AG04449 (cell line): ENCODE data around the gene ACO2.
A peak's percentile ranks its signal among the peaks of the same experiment; 100 is the strongest.

Source experiments
- CTCF ChIA-PET: fragments of 350-600 bp; formaldehyde crosslinking; extraction: SDS; loops from one replicate; lab custom pipeline; 2021; ENCODE audit warnings: antibody characterized with exemption; lab: Yijun Ruan, JAX
- POLR2A ChIA-PET: fragments of 400-600, 350-600 bp; formaldehyde crosslinking; extraction: SDS; loops from one replicate; lab custom pipeline; 2020; ENCODE audit warnings: antibody characterized with exemption, inconsistent platforms; lab: Yijun Ruan, JAX
- DNase-seq: peaks from one replicate; pipeline ENCODE4 v3.0.0-alpha.2; 2010; ENCODE audit warnings: low read depth, low spot score
- H3K4me3 ChIP-seq: 2 replicates; pipeline ENCODE4 v1.5.1; 2011; ENCODE audit warnings: low read depth, mild to moderate bottlenecking, control low read depth, low read length
- TF ChIP-seq, protein P1 (sequence below): IDR thresholded peaks from one replicate; pipeline ENCODE4 v1.5.1; 2011; ENCODE audit warnings: mild to moderate bottlenecking, moderate library complexity, low read length, control low read depth, inconsistent platforms; ENCODE audit not compliant: insufficient read depth; ENCODE audit errors: missing control alignments

The ACO2 gene

DNA sequence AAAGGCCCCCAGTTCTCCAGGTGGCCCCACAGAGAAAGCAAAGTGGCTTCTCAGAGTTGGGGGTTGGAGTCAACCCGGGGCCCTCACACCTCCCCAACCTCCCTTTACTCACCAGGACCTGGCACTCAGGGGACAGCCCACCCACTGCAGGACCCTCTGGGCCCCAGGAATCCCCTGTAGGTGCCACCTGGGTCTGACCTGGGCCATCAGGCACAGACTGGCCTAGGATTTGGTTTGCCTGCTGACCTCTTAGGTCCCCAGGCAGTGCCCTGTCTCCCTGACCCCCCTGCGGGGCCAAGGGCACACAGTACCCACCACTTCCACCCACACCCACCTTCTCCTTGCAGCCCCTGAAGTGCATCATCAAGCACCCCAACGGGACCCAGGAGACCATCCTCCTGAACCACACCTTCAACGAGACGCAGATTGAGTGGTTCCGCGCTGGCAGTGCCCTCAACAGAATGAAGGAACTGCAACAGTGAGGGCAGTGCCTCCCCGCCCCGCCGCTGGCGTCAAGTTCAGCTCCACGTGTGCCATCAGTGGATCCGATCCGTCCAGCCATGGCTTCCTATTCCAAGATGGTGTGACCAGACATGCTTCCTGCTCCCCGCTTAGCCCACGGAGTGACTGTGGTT is 59.3 kb downstream of the ACO2 start:
- DNase-seq, result no peak
- TF ChIP-seq, protein P1, sequence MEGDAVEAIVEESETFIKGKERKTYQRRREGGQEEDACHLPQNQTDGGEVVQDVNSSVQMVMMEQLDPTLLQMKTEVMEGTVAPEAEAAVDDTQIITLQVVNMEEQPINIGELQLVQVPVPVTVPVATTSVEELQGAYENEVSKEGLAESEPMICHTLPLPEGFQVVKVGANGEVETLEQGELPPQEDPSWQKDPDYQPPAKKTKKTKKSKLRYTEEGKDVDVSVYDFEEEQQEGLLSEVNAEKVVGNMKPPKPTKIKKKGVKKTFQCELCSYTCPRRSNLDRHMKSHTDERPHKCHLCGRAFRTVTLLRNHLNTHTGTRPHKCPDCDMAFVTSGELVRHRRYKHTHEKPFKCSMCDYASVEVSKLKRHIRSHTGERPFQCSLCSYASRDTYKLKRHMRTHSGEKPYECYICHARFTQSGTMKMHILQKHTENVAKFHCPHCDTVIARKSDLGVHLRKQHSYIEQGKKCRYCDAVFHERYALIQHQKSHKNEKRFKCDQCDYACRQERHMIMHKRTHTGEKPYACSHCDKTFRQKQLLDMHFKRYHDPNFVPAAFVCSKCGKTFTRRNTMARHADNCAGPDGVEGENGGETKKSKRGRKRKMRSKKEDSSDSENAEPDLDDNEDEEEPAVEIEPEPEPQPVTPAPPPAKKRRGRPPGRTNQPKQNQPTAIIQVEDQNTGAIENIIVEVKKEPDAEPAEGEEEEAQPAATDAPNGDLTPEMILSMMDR, result no peak
- ChIA-PET CTCF (interaction anchor here (0.5 to 5.2 kb wide), 10 partner anchors 8 to 147 kb away, joined by 3 to 74 read pairs (median 6); partner anchors contain the start of genes POLR3H and TEF), POLR2A (interaction anchor here (0.6 kb wide), 1 partner anchor 10 kb away, joined by 3 read pairs; no protein-coding TSS in a partner anchor)
- H3K4me3 ChIP-seq, result no peak overlapping the region

DNA sequence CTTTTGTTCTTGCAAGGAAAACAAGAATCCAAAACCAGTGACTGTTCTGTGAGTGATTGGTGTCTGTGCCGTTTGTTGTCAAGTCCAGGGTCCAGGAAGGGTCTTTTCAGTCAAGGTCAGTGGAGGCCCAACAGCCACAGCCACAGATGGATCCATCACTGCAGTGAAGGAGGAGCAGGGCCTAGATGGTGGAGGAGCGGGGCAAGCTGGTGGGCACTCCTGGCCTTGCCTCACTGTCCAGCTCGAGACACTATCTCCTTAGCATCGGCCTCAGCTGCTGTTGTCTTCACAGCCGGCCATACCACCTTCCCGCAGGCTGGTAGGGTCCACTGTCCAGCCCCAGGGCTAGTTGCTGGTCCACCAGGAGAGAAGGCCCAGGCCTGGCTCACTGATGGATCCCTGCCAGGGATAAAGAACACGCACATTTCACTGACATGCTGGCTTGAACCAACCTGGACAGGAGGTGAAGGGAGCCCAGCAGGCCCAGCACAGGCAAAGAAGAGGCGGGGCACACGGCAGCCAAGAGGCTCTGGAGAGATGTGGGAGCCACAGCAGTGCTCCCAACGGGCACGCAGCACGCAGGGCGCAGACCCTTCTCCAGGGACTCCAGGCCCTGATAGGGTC is 60.1 kb downstream of the ACO2 start:
- ChIA-PET POLR2A (no interaction called here), CTCF (interaction anchor here (1.1 to 4.8 kb wide), 3 partner anchors 13 to 147 kb away, joined by 3 to 74 read pairs (median 38); partner anchors contain the start of genes POLR3H and TEF)
- DNase-seq, result no peak
- no peak overlapping the region for H3K4me3 ChIP-seq
- TF ChIP-seq, protein P1, result no peak

DNA sequence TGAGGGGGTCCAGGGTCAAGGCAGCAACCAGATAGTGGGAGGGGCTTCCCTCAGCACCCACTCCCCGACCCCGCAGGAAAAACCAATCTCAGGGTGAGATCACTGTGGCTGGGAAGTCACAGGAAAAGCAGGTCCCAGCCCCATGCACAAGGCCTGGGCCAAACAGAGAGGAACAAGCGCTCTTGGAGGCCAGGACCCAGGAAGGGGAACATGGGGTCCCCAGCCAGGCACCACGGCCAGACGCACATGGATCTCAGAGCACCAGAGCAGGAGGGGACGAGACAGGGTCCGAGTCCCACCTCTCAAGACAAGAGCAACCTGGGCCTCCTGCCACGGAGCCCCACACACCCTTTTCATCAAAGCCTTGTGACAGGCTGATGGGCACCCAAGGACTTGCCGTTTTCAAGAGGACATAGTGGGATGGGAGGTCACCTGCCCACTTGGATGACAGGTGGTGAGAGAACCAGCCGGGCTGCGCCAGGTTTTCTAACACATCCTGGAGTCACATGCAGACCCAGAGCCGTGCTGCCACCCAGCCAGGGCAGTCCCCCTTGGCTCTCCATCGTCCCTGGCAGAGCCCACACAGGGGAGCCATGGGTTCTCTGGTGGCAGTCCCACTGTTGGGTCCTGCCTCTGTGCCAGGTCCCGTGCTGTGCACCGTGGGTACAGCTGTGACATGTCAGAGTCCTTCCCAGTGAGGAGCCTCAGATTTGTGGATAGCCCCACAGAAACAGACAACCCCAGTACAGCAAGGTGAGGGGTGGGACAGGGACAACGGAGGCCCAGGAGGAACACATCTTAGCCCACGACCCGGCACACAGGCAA is 62.2 kb downstream of the ACO2 start:
- TF ChIP-seq, protein P1, result no peak
- POLR2A ChIA-PET, result no interaction called here
- CTCF ChIA-PET, result interaction anchor here (0.8 to 4.1 kb wide), 10 partner anchors 7 to 127 kb away, joined by 3 to 46 read pairs (median 14); partner anchors contain the start of gene POLR3H
- H3K4me3 ChIP-seq, result no peak overlapping the region
- DNase-seq, result no peak

DNA sequence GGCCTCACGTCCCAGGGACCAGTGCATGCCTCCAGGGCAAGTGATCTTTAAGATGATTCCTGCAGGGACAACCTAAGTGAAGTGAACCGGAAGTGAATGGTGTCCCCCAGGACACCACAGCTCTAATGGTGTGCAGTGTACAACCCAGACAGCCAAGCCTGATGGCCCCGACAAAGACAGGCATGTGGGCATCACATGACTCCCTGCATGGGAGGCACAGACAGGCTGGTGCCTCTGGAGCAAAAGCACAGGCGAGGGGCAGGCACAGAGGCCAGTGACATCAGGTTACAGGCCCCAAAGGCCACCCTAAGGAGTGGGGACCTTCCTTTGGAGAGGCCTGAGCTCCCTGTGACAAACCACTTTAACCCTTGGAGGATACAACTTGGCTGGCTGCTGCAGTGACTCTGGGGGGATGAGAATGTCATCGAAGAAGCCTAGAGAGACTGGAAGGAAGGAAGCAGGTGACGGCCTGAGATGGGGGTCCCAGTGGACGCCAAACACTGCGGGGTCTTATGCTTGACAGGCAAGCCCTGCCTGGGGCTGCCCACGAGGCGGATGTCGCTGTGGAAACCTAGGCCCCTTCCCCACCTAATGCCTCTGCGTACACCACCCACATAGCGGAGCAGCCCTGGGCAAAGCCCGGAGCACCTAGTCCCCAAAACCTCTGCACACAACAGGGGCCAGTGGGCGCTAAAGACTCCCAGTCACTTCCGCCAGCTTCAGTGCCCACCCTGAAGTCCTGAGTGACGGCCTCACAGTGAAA is 63.0 kb downstream of the ACO2 start:
- ChIA-PET CTCF (interaction anchor here (0.5 to 4.1 kb wide), 12 partner anchors 8 to 434 kb away, joined by 3 to 46 read pairs (median 8); partner anchors contain the start of gene POLR3H), POLR2A (no interaction called here)
- TF ChIP-seq, protein P1, result no peak
- no peak overlapping the region for H3K4me3 ChIP-seq
- no peak for DNase-seq

- TF ChIP-seq, protein P1, result peak; percentile 85
- H3K4me3 ChIP-seq, result no peak overlapping the region
- CTCF ChIA-PET, result interaction anchor here (0.6 to 4.1 kb wide), 17 partner anchors 8 to 139 kb away, joined by 3 to 46 read pairs (median 5); partner anchors contain the start of gene POLR3H
- no peak for DNase-seq
- POLR2A ChIA-PET, result no interaction called here
Measured at GRCh38 chr22:41532908-41533825, 64.2 kb downstream of the ACO2 start.
